NB4 (cell line): ENCODE results near the gene CLSTN2.

ENCODE experiments used
- CTCF ChIP-seq: IDR thresholded peaks from one replicate; pipeline ENCODE4 v1.5.1; 2012; ENCODE audit warnings: low read depth, low read length
- MYC ChIP-seq: IDR thresholded peaks from 2 replicates; pipeline ENCODE4 v1.6.1; 2011; ENCODE audit warnings: low read depth, low read length

GRCh38 chr3:140298569-140299070, 363.6 kb downstream of the CLSTN2 start:
- TF ChIP-seq MYC, result no peak
- TF ChIP-seq CTCF, result no peak
